Body of pancreas (tissue), 4 donors: ENCODE results near the gene SYT2.

Source experiments
- POLR2A ChIP-seq, 3 donors: fragments of 450-650 bp; IDR thresholded peaks; one replicate each; pipeline ENCODE4 v1.6.1; 2016; ENCODE audit warnings: antibody characterized with exemption in 3 of 3, mild to moderate bottlenecking in 2 of 3
- TF ChIP-seq, protein P1 (sequence below), 7 experiments: fragments of 450-650 bp in 4 of 7; fragments of 200-600 bp in 3 of 7; sonication (generic) in 3 of 7; IDR thresholded peaks; one replicate each; pipeline ENCODE4 v1.5.1; 2016 to 2019; ENCODE audit warnings: antibody characterized with exemption in 7 of 7

GRCh38 chr1:202664083-202664482, 46.2 kb downstream of the SYT2 start:
- TF ChIP-seq, protein P1, sequence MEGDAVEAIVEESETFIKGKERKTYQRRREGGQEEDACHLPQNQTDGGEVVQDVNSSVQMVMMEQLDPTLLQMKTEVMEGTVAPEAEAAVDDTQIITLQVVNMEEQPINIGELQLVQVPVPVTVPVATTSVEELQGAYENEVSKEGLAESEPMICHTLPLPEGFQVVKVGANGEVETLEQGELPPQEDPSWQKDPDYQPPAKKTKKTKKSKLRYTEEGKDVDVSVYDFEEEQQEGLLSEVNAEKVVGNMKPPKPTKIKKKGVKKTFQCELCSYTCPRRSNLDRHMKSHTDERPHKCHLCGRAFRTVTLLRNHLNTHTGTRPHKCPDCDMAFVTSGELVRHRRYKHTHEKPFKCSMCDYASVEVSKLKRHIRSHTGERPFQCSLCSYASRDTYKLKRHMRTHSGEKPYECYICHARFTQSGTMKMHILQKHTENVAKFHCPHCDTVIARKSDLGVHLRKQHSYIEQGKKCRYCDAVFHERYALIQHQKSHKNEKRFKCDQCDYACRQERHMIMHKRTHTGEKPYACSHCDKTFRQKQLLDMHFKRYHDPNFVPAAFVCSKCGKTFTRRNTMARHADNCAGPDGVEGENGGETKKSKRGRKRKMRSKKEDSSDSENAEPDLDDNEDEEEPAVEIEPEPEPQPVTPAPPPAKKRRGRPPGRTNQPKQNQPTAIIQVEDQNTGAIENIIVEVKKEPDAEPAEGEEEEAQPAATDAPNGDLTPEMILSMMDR (IDR thresholded peaks at IDR 0.05), result no peak
- TF ChIP-seq POLR2A (IDR thresholded peaks at IDR 0.05), result no peak
